DMS79 (cell line): Measurements from ENCODE around the gene ITPRID2.
"Not testable (repeated sequence)": the region's sequence is repeated elsewhere in the genome, so short reads cannot be mapped to it uniquely, and the experiment has no call there.

Experiments
- DNase-seq: peaks from one replicate; lab custom pipeline; 2025; lab: John Stamatoyannopoulos, UW

ITPRID2 gene

DNA sequence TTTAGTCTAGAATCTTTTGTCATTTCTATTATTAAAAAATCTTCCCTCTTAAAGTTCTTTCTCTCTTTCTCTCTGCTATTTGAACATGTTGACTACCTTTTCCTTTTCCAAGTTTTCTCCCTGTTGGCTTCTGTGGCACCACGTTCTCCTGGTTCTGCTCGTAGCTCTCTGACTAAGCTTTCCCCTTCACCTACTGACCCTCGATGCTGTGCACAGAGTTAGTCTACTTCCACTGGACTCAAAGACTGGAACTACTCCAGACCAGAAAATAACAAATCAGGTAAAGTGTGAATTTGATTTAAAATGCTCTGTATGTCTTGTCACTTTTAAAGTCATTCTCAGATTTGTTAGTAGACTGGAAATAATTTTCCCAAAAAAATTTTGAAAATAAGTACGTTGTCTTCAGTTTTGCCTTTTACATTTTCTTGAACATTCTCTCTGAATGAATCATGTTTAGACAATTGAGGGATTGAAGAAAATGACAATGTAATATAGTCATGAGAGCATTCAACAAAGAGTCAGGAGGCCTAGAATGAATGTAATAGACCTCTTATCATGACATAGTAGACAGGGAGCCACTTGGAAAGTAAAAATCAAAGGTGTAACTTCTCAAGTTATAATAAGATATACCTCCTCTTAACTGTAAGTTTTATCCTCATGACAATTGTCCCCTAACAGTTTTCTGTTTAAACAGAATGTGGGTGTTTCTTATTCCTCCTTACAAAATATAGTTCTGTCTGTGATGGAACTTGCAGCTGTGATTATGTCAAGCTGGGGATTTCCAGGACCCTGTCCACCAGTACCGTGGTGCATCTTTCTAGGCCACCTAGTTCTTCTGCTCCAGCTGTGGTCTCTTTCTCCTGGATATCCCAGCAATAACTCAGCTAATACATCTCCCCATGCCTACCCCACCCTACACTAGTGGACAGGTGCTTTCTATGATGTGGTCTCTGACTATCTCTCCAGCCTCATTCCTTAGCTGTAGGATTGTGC, 25.5 kb downstream of the ITPRID2 start:
- DNase-seq, result no peak

GRCh38 chr2:181918188-181918587, 26.7 kb downstream of the ITPRID2 start:
- DNase-seq, result no peak

DNA sequence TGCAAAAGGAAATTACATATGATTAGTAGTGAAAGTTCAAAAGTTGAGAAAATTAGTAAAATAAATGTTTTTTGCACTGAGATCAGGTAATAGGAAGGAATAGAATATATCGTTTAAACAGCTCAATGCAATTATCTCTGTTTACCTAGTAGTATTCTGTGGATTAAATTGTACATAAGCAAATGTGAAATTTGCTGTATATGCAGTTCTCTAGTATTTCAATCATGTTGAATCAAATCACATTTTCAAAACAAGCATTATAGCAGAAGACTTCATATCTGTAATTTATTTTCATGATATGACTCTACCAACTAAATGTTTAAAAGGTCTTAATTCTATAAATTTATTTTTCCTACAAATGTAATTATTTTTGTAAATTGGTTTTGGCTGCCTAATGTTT, 31.6 kb downstream of the ITPRID2 start:
- no peak for DNase-seq

GRCh38 chr2:181924336-181924735, 32.8 kb downstream of the ITPRID2 start:
- no peak for DNase-seq

GRCh38 chr2:181934694-181935093, 43.2 kb downstream of the ITPRID2 start:
- no peak for DNase-seq

DNA sequence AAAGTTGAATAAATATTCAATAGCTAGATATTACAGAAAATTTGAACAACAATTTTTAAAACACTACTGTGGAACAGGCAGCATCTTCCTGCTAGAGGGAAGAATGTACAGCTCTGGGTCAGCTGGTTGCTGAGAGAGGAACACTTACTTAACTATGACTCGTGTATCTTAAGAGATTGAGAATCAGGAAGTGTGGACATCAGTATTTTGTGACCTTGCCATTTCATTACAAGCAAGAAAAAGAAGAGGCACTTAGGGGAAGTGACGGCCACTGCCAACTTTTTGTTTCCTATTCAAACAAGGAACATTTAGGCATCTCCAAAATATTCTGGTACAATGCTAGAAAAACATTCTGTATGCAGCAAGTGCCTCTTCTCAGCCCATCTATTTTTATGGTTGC, 45.9 kb downstream of the ITPRID2 start:
- no peak for DNase-seq

DNA sequence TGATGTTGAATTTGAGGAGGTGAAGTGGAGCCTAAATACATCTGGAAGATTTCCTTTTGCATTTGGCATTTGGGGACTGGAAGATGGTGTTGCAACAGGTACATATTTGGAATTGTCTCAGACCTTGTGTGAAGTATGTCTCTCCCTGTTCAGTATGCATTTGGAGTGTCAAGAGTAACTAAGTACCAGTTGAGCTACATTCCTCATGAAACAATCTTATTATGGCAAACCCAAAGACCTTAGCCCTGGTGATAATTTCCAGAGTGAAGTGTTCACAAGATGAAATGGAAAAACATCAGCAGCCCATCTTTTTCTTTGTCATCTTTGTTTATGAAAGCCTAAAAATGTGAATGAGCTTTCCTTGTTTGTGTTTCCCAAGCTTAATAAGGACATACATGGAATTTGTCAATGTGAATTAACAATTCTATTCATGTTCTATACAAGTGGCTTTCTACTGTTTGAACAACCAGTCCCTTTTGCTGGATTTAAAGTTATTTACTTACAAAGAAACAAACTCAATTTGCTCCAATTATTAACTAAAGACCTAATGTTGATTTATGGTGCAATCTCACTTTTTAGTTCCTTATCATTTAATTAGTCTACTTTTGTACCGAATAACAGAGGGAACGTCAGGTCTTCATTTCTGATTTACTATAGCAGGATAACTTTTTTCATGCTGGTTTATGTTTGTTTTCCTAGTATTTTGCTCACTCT, 52.0 kb downstream of the ITPRID2 start:
- DNase-seq, result no peak

- no peak for DNase-seq
These were observed 52.8 kb downstream of the ITPRID2 start for GRCh38 chr2:181944164-181944913.

DNA sequence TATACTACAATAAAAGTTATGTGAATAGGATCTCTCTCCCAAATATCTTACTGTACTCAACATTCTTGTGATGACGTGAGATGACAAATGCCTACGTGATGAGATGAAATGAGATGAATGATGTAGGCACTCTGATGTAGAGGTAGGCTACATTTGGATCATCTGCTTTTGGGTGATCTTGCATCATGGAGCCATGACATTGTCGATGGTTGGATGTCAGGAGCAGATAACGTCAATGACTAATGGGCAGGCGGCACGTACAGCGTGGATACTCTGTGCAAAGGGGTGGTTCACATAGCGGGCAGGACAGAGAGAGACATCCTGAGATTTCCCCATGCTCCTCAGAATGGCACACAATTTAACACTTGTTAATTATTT, 53.4 kb downstream of the ITPRID2 start:
- DNase-seq, result no peak

GRCh38 chr2:181946444-181947127, 55.1 kb downstream of the ITPRID2 start:
- DNase-seq, result no peak

- DNase-seq, result no peak
These were observed 55.7 kb downstream of the ITPRID2 start for GRCh38 chr2:181947273-181947672.

- DNase-seq, result no peak
These were observed 56.7 kb downstream of the ITPRID2 start for GRCh38 chr2:181948227-181948626.

DNA sequence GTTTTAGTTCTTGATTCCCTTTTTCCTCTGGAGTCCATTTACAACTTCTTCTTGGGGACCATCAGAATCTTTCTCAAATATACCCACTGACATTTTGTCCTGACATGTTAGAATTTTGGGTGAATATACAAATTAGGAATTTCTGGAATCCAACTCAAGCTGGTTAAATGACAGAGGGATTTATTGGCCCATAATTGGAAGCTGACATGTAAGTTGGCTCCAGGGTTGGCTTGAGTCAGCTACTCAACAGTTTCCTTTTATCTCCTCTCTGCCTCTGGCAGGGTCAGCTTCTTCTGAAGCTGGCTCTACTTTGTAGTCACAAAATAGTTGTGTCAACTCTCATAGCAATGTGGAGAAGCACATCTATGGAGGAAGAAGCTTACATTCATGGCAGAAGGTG, 57.5 kb downstream of the ITPRID2 start:
- DNase-seq, result no peak

- DNase-seq, result no peak
These were observed 61.1 kb downstream of the ITPRID2 start for GRCh38 chr2:181952404-181953226.

- DNase-seq, result no peak
These were observed 62.5 kb downstream of the ITPRID2 start for GRCh38 chr2:181953881-181954537.

DNA sequence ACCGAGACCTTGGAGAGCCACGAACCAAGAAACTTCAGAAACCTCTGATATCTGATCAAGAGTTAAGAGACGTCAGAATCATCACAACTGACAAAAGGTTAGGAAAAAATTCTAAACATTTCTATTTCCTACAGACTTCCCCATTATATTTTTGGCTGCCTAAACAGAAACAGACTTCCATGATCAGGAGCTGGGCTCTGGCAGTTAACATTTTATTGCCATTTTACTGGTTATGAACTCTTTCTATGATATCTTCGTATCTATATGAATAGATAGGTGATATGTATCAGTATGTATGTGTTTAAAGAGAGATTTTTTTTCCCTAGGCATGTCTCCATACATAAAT, 63.0 kb downstream of the ITPRID2 start:
- no peak for DNase-seq

DNA sequence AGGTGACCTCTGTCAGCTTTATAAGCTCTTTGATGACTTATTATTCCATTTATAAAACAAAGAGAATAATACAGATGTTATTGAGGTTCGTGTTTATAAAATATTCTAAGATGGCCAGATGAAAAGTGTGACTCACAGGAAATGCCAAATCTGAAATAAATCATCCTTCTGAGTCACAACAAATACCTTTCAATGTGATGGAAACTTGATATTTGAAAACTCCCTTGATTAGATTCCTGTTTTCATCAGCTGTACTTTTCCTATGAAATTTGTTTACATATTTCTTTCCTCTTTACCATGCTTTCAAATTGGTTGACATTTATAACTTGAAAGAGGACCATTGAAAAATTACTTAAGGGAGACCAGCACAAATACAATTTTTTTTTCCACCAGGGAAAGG, 63.5 kb downstream of the ITPRID2 start:
- DNase-seq, result no peak

- not testable (repeated sequence) for DNase-seq
These were observed 64.3 kb downstream of the ITPRID2 start for GRCh38 chr2:181955866-181956265.

GRCh38 chr2:181957668-181958067, 66.1 kb downstream of the ITPRID2 start:
- DNase-seq, result no peak

GRCh38 chr2:181958726-181959125, 67.2 kb downstream of the ITPRID2 start:
- no peak for DNase-seq

DNA sequence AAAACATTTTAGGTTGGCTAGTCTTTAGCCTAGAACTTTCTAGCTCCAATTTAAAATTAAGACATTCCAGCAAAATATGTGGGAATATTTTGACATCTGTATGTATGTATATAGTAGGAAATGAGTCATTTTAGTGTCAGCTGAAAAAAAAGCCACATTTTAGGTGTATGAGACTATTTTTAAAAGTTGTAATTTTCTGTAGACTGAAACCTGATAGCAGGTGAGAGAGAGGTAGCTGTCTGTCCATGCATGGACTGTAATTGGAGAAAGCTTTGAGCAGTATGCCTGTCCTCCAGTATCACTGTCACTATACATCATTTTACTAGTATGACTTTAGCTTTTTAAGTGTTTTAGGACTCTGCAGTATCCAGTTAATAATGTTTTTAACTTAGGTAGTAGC, 68.0 kb downstream of the ITPRID2 start:
- no peak for DNase-seq
